Hematopoietic multipotent progenitor cell (in vitro differentiated cells): ENCODE data around the gene OVAAL. TPM values are rescaled to one million over a fixed set of nuclear protein-coding genes. Genes with fewer than 3 reads are reported as not detected.
"Not testable (repeated sequence)": the region's sequence is repeated elsewhere in the genome, so short reads cannot be mapped to it uniquely, and the experiment has no call there.

Experiments used
- DNase-seq, 3 donors: peaks; one replicate each; pipeline ENCODE4 v3.0.0-alpha.2; 2011 to 2015; ENCODE audit warnings: low read depth in 2 of 3, low spot score in 2 of 3
- total RNA-seq: library from RNA; depleted of rRNA; stranded (reverse); fragments of >200 nt; gene quantifications from one replicate; pipeline ENCODE4 v1.2.3, GENCODE V29; 2012

OVAAL gene
- total RNA-seq, 1 donor: not detected

DNA sequence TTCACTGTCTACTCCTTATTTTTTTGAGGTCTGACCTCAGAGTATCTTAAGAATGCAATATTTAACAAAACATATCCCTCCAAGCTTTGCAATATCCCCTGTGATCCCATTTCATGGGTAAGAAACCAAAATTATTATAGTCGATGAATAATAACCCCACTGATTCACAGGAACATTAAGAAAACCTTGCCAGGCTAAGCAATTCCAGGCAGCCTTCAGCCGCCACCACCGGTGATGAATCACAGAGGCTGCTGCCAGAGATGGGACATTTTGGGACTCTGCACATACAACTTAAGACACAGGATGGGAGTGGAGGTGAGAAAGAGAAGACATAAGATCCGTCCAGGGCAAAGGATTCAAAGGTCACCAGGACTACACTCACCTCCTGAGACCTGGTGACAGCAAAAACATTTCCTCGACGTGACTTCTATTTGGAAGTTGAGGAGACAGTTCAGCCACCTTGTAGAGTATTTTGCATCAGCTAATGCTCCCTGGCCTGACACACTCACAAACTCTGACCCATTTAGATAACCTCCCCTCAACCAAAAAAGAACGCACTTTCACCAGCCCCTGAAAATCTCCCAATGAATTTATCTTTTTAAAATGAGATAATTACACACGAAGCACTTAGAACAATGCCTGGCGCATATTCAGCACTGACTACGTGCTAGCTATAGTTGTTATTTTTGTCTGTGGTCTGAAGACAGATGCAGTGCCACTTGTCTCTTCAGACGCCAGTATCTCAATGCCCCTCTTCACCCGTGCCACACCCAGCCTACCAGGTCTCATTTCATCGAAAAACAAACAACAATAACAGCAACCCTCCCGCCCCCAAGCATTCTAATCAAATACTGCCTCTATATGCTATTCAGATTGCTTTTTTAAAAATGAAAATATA, 17.8 kb upstream of the OVAAL start:
- DNase-seq: no peak

DNA sequence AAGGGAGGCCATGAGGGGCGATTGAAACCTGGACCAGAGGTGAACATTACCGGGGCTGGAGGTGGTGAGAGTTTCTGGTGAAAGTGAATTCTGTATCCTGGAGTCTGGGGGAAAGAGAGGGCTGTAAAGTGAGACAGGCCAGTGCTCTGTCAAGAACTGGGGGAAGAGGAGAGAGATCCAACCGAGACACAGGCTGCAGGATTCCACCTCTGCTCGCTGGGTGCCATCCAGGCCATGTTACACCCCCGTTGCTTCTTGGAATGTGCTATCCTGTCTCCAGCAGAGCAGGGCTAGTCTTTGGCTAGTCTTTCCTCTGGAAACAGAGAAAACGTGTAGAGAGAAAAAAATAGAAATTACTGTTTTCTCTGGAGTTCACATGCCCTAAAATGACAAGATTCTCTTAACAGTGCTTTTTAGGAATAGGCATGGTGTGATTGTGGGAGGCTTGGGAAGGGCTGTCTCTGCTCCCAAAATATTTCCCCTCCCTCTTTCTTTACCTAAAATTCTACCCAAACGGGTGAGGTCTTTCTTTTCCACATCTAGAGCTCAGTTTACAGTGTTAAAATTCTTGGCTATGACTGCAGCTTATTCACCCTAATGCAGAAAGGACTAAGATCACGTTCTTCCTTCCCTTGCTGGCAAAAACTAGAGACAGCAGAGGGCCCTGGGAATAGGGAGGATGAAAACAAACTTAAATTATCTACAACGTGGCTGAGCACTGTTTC, 16.5 kb upstream of the OVAAL start:
- DNase-seq: no peak

DNA sequence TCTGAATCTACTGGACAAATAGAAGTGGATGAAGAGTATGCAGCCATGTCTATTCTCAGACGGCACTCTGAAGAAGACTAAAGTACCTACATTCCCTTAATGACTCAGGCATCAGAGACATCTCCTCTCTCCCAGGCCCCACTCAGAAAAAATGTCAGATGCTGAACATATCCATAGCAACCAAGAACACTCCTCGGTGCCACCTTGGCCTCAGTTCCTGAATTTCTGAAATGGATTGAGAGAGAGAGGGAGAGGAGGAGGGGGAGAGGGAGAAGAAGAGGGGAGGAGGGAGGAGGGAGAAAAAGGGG, 16.0 kb upstream of the OVAAL start:
- no peak for DNase-seq

GRCh38 chr1:180544050-180544449, 14.7 kb upstream of the OVAAL start:
- DNase-seq: no peak

- DNase-seq: no peak
These were observed 12.8 kb upstream of the OVAAL start for GRCh38 chr1:180545991-180546390.

- no peak for DNase-seq
These were observed 10.0 kb upstream of the OVAAL start for GRCh38 chr1:180548686-180549317.

DNA sequence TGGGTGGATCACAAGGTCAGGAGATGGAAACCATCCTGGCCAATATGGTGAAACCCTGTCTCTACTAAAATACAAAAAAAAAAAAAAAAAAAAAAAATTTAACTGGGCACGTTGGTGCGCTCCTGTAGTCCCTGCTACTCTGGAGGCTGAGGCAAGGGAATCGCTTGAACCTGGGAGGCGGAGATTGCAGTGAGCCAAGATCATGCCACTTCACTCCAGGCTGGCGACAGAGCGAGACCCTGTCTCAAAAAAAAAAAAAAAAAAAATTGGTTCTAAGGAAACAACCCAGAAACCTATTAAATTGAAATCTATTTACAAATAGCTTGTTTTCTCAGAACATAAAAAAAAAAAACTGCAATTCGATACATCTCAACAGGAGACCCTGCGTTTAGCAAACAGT, 9.0 kb upstream of the OVAAL start:
- DNase-seq: not testable (repeated sequence)

DNA sequence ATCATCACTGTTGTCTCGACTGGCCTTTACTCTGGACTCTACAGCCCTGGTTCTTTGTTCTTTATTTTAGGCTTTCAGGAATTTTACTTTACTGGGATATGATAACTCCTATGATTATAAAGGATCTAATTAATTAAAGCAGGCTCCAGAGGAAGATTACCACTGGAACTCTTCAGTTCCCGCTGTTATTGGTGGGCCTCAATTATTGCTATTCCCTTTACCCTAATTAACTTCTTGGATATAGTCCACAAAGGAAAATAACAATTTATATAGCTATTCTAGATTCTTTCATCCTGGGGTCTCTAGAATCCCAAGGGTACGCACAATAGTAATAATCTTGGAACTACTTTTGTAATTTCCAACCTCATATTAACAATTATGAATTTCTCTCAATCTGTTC, 8.5 kb upstream of the OVAAL start:
- DNase-seq: no peak

DNA sequence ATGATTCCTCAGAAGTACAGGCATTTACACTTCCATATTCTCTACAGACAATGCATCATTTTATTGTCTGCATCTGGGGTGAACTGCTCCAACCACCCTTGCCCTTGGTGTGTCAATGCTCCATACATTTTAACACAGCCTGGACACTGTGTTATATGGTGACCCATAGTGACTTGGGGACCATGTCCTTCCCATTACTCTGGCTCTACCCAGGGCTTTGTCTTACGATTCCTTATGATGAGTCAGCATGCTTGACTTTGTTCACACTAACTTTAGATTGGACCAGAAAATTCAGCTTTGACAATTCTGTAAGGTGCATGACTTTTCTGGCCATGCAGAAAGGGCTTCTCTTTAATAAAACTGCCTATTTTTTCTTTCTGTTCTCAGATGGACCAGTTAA, 6.8 kb upstream of the OVAAL start:
- no peak for DNase-seq

GRCh38 chr1:180553046-180553445, 5.7 kb upstream of the OVAAL start:
- not testable (repeated sequence) for DNase-seq

DNA sequence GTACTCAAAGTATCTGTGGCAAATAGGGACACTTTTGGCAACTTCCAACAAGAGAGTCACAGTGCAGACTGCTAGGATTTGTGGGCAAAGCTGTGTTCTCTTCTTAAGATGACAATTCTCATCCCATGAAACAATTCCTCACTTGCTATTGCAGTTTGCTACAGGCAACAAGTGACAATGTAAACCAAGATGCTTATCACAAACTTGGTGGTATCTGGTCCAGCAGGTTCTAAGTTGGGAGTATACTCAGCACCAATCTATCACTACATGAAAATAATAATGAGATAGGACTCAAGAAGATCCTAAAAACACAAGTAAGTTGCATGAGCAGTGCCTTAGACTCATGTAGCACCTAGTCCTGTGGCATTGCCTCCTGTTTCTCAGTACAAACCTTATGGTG, 3.4 kb upstream of the OVAAL start:
- no peak for DNase-seq

DNA sequence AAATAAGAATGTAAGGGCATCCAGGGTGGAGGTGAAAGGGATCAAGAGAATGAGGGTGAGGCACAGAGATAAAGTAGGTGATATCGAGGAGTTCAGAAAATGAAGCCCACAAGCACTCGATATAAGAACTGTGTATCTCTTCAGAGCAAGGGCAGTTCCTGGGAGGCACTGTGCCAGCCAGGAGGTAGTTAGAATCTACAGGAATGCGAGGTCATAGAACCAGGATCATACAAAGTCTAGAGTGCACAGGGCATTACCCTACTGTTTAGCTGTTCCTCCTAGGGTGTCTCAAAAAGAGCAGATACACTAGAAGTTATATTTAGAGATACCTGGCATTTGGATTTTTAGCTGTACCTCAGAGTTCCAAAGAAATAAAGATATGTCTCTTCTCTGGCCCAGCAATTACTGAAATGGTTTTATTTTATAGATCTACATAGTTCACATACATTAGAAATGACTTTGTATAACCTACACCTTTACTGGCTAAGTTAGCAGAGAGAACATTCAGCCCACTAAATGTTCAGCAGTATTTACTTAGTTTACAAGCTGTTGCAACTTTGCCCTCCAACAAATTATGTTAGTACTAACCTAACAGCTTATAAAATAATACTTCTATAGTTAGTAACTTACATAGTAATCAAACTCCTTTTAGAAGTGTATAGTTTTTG, 1.6 kb downstream of the OVAAL start:
- DNase-seq: no peak

DNA sequence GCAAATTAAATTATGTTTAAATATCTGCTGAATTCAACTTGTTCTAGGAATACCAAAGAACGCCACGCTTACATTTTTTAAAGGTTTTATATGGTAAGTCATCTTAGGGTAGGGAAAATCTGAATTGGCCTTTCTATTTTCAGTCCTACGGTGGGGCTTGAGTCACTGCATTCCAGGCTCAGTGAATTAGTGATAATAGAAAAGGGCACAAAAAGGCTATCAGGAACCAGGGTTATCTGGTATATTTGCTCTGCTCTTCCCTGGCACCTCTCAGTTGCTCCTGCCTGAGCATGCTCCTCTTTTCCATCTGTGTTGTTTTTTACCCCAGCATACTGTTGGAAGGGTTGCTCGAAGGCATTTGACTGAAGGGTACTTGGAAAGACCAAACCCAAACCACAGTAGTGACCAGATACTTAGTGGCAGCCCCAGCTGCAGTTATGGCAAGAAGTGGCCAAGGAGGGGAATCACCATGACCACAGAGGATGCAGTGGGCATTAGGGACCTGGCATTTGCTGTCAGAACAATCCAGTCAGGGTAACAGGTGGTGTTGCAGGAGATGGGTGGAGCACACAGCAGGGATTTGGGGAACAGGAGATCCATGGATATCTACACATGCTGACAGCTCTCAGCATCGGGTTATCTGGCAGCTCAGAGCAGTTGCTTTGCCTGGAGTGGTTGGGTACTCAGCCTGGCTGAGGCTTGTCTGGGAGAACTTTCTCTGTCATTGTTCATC, 2.3 kb downstream of the OVAAL start:
- DNase-seq: no peak

GRCh38 chr1:180562640-180563025, 3.9 kb downstream of the OVAAL start:
- DNase-seq: no peak

GRCh38 chr1:180563026-180563827, 4.5 kb downstream of the OVAAL start:
- DNase-seq: peak in 1 of 3 donors; percentile 9

- DNase-seq: no peak
These were observed 6.5 kb downstream of the OVAAL start for GRCh38 chr1:180565121-180565871.

- DNase-seq: no peak
These were observed 7.3 kb downstream of the OVAAL start for GRCh38 chr1:180566026-180566425.

- no peak for DNase-seq
These were observed 7.7 kb downstream of the OVAAL start for GRCh38 chr1:180566495-180566894.

DNA sequence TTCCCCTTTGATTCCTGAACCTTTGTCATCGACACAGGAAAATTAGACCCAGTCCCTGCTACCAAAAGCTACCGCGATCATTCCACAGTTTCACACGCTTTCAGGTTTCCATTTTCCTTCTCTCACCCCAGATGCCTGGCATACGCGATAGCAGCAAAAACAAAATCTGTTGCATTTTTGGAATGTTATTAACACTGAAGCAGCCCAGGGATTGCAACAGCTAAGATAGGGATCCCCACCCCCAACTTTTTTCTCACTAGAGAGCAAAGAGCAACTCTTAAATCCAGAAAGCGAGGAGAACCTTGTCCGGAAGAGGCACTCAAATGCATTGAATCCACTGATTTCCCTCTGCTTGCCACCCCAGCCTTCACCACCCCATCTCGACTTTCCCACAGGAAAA, 8.9 kb downstream of the OVAAL start:
- no peak for DNase-seq
